HCT116 (cell line): ENCODE data around the gene OR14A16. TPM values are rescaled to one million over a fixed set of nuclear protein-coding genes. Genes with fewer than 3 reads are reported as not detected.

Experiments
- ATAC-seq: fragments of 200-7000 bp; cut with Tn5 transposase; 2 replicates; pipeline ENCODE4 v1.9.1; 2020; ENCODE audit warnings: mild to moderate bottlenecking, moderate library complexity
- BruUV-seq: library from RNA; stranded (reverse); fragments of 400-500 nt; replicated peaks from 2 replicates; lab custom pipeline; 2021; lab: Mats Ljungman, UMichigan
- CTCF ChIA-PET: fragments of 300-600 bp; sonication (Branson Sonifier 250); formaldehyde crosslinking; loops from one replicate; lab custom pipeline; 2021; ENCODE audit warnings: antibody characterized with exemption; lab: Charles Lee
- POLR2A ChIA-PET: fragments of 300-600, 350-600 bp; sonication (Branson Sonifier 250); formaldehyde crosslinking; loops from one replicate; lab custom pipeline; 2021; ENCODE audit warnings: antibody characterized with exemption; lab: Charles Lee
- RAD21 ChIA-PET, 2 experiments: fragments of 300-600 bp; sonication (Branson Sonifier 250); formaldehyde crosslinking; loops; one replicate each; lab custom pipeline; 2023; ENCODE audit warnings: low total read pairs in 2 of 2; ENCODE audit not compliant: uncharacterized antibody in 2 of 2, unreplicated experiment in 2 of 2, low non-redundant PET in 1 of 2; lab: Charles Lee
- DNase-seq: peaks from one replicate; pipeline ENCODE4 v3.0.0-alpha.2; 2010; ENCODE audit warnings: low read depth, low spot score
- H2AFZ ChIP-seq: fragments of 200-600 bp; shearing (Covaris generic), sonication (generic); 2 replicates; pipeline ENCODE4 v1.6.1; 2017; ENCODE audit warnings: low read depth, mixed run types, mixed read lengths, antibody characterized with exemption, low read length; ENCODE audit not compliant: poor library complexity, severe bottlenecking
- H3K27ac ChIP-seq: 2 replicates; pipeline ENCODE4 v1.5.1; 2012; ENCODE audit warnings: low read depth, low read length
- H3K27me3 ChIP-seq: fragments of 200-600 bp; sonication (generic); 2 replicates; pipeline ENCODE4 v1.6.1; 2016; ENCODE audit warnings: mixed run types, low read length, mixed read lengths; ENCODE audit not compliant: insufficient read depth
- H3K36me3 ChIP-seq, 2 experiments: fragments of 200-500 bp in 1 of 2; fragments of 200-600 bp in 1 of 2; sonication (Bioruptor generic) in 1 of 2; sonication (generic) in 1 of 2; 2 replicates each; pipeline versions ENCODE4 v1.5.1 to v1.6.1; 2014 to 2016; ENCODE audit warnings: low read length in 2 of 2, inconsistent platforms in 1 of 2, mixed read lengths in 1 of 2, mixed run types in 1 of 2; ENCODE audit not compliant: insufficient read depth in 2 of 2, control insufficient read depth in 1 of 2
- H3K4me1 ChIP-seq, 2 experiments: fragments of 200-600 bp in 1 of 2; sonication (generic) in 1 of 2; 2 replicates each; pipeline versions ENCODE4 v1.5.1 to v1.6.1; 2012 to 2017; ENCODE audit warnings: low read length in 2 of 2, inconsistent platforms in 1 of 2, mild to moderate bottlenecking in 1 of 2, mixed read lengths in 1 of 2, mixed run types in 1 of 2, moderate library complexity in 1 of 2; ENCODE audit not compliant: insufficient read depth in 2 of 2, control insufficient read depth in 1 of 2
- H3K4me2 ChIP-seq: fragments of 200-600 bp; sonication (generic); 2 replicates; pipeline ENCODE4 v1.6.1; 2017; ENCODE audit warnings: mixed run types, low read length, mixed read lengths
- H3K4me3 ChIP-seq, 2 experiments: fragments of 200-600 bp in 1 of 2; sonication (generic) in 1 of 2; replicated peaks in 1 of 2; 2 replicates each; pipeline ENCODE4 v1.5.1; 2011 to 2016; ENCODE audit warnings: low read length in 2 of 2, control low read depth in 1 of 2, low read depth in 1 of 2, mild to moderate bottlenecking in 1 of 2, mixed read lengths in 1 of 2, mixed run types in 1 of 2
- H3K79me2 ChIP-seq: fragments of 200-600 bp; sonication (generic); 2 replicates; pipeline ENCODE4 v1.6.1; 2017; ENCODE audit warnings: mild to moderate bottlenecking, mixed run types, low read length, moderate library complexity, mixed read lengths; ENCODE audit not compliant: insufficient read depth
- H3K9ac ChIP-seq: fragments of 200-600 bp; sonication (generic); 2 replicates; pipeline ENCODE4 v1.6.1; 2016; ENCODE audit warnings: low read length, mixed read lengths
- H3K9me2 ChIP-seq: fragments of 200-600 bp; sonication (generic), shearing (Covaris generic); 2 replicates; pipeline ENCODE4 v1.6.1; 2017; ENCODE audit warnings: mixed run types, mild to moderate bottlenecking, moderate library complexity; ENCODE audit not compliant: insufficient read depth
- H3K9me3 ChIP-seq, 2 experiments: fragments of 200-500 bp in 1 of 2; fragments of 200-600 bp in 1 of 2; sonication (Bioruptor generic) in 1 of 2; sonication (generic) in 1 of 2; 2 replicates each; pipeline ENCODE4 v1.6.1; 2014 to 2017; ENCODE audit warnings: low read length in 2 of 2, mixed read lengths in 2 of 2, inconsistent platforms in 1 of 2, low read depth in 1 of 2, mild to moderate bottlenecking in 1 of 2, mixed run types in 1 of 2, moderate library complexity in 1 of 2; ENCODE audit not compliant: control insufficient read depth in 1 of 2, insufficient read depth in 1 of 2
- H4K20me1 ChIP-seq: fragments of 200-600 bp; sonication (generic), shearing (Covaris generic); 2 replicates; pipeline ENCODE4 v1.6.1; 2017; ENCODE audit warnings: mixed run types, mild to moderate bottlenecking, moderate library complexity; ENCODE audit not compliant: insufficient read depth
- ATF3 ChIP-seq: IDR thresholded peaks from 2 replicates; pipeline ENCODE4 v1.6.1; 2012
- CBX3 ChIP-seq: IDR thresholded peaks from 2 replicates; pipeline ENCODE4 v1.6.1; 2012; ENCODE audit warnings: low read depth
- CTCF ChIP-seq, 3 experiments: fragments of 200-600 bp in 1 of 3; sonication (generic) in 1 of 3; IDR thresholded peaks in 2 of 3; conservative IDR thresholded peaks in 1 of 3; 2 replicates each; pipeline ENCODE4 v1.5.1; 2012 to 2017; ENCODE audit warnings: low read depth in 2 of 3, low read length in 2 of 3, antibody characterized with exemption in 1 of 3, borderline replicate concordance in 1 of 3, control low read depth in 1 of 3, mild to moderate bottlenecking in 1 of 3, mixed read lengths in 1 of 3, mixed run types in 1 of 3, moderate library complexity in 1 of 3; ENCODE audit not compliant: insufficient read depth in 1 of 3
- EGR1 ChIP-seq: IDR thresholded peaks from 2 replicates; pipeline ENCODE4 v1.6.1; 2012; ENCODE audit warnings: low read depth
- ELF1 ChIP-seq: IDR thresholded peaks from 2 replicates; pipeline ENCODE4 v1.6.1; 2012; ENCODE audit warnings: low read depth, borderline replicate concordance
- FOSL1 ChIP-seq: IDR thresholded peaks from 2 replicates; pipeline ENCODE4 v1.6.1; 2012; ENCODE audit warnings: low read depth
- JUND ChIP-seq: IDR thresholded peaks from 2 replicates; pipeline ENCODE4 v1.6.1; 2012
- POLR2AphosphoS5 ChIP-seq: IDR thresholded peaks from 2 replicates; pipeline ENCODE4 v1.6.1; 2011; ENCODE audit warnings: mild to moderate bottlenecking, low read depth, low read length, moderate library complexity
- RAD21 ChIP-seq: IDR thresholded peaks from 2 replicates; pipeline ENCODE4 v1.6.1; 2012; ENCODE audit warnings: low read depth, mild to moderate bottlenecking
- SIN3A ChIP-seq: IDR thresholded peaks from 2 replicates; pipeline ENCODE4 v1.6.1; 2012; ENCODE audit warnings: low read depth
- YY1 ChIP-seq: IDR thresholded peaks from 2 replicates; pipeline ENCODE4 v1.6.1; 2011; ENCODE audit warnings: low read length, low read depth, moderate library complexity, mild to moderate bottlenecking; ENCODE audit not compliant: insufficient replicate concordance; ENCODE audit errors: extremely low read depth
- ZBTB33 ChIP-seq: IDR thresholded peaks from 2 replicates; pipeline ENCODE4 v1.6.1; 2011; ENCODE audit warnings: mild to moderate bottlenecking, low read length, moderate library complexity; ENCODE audit not compliant: insufficient replicate concordance; ENCODE audit errors: extremely low read depth
- ZFX ChIP-seq: fragments of 450-650 bp; IDR thresholded peaks from 2 replicates; pipeline ENCODE4 v1.6.1; 2017
- ZNF274 ChIP-seq: fragments of 200-500 bp; sonication (Bioruptor generic); IDR thresholded peaks from 2 replicates; pipeline ENCODE4 v1.6.1; 2014; ENCODE audit warnings: mild to moderate bottlenecking, low read depth, low read length, inconsistent platforms
- intact Hi-C: fragments of 100-400 bp; cut with micrococcal nuclease; formaldehyde crosslinking; loops from 2 replicates; pipeline ENCODE4 v1.10.0; 2022
- total RNA-seq: library from RNA; stranded (reverse); gene quantifications from one replicate; pipeline ENCODE4 v1.2.1, GENCODE V29; 2021; ENCODE audit not compliant: unreplicated experiment
- TF ChIP-seq, protein P1 (sequence below): IDR thresholded peaks from 2 replicates; pipeline ENCODE4 v1.6.1; 2012
- TF ChIP-seq, protein P2 (sequence below): IDR thresholded peaks from 2 replicates; pipeline ENCODE4 v1.6.1; 2012; ENCODE audit warnings: low read depth

OR14A16 gene
- total RNA-seq, 1 experiment from 2014 or later: not detected

GRCh38 chr1:247812637-247813036 is 11.3 kb downstream of the OR14A16 start:
- Histone ChIP-seq H3K4me3 (no peak overlapping the region), H3K36me3 (no peaks in the 10 kb centered on the region), H3K9me2 (no peaks in the 10 kb centered on the region), H2AFZ (no peak overlapping the region), H3K9ac (no peak overlapping the region), H3K4me2 (no peak overlapping the region), H3K79me2 (no peaks in the 10 kb centered on the region), H3K27ac (no peak overlapping the region), H4K20me1 (no peaks in the 10 kb centered on the region), H3K9me3 (peaks cover 0 to 12% of the 10 kb centered on the region in 2 experiments; a peak in 1 of 4 replicates), H3K27me3 (no peaks in the 10 kb centered on the region), H3K4me1 (no peaks in the 10 kb centered on the region)
- ChIA-PET POLR2A (no interaction called here), CTCF (no interaction called here), RAD21 (no interaction called here)
- DNase-seq (no peak), ATAC-seq (no peak)
- no TSS peak for BruUV-seq
- TF ChIP-seq EGR1 (no peak), ZFX (no peak), CBX3 (no peak), ELF1 (no peak), RAD21 (no peak), POLR2AphosphoS5 (no peak), CTCF (IDR thresholded peaks at IDR 0.05 in 2 of 3, conservative IDR thresholded peaks at IDR 0.05 in 1 of 3; ENCODE audit: borderline replicate concordance in 1 of 3, insufficient read depth in 1 of 3, low read depth in 2 of 3, low read length in 2 of 3) (no peak), SIN3A (no peak), YY1 (no peak), ZNF274 (no peak), ZBTB33 (no peak), FOSL1 (no peak), ATF3 (no peak), JUND (no peak)
- TF ChIP-seq, protein P1, sequence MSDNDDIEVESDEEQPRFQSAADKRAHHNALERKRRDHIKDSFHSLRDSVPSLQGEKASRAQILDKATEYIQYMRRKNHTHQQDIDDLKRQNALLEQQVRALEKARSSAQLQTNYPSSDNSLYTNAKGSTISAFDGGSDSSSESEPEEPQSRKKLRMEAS: no peak
- TF ChIP-seq, protein P2, sequence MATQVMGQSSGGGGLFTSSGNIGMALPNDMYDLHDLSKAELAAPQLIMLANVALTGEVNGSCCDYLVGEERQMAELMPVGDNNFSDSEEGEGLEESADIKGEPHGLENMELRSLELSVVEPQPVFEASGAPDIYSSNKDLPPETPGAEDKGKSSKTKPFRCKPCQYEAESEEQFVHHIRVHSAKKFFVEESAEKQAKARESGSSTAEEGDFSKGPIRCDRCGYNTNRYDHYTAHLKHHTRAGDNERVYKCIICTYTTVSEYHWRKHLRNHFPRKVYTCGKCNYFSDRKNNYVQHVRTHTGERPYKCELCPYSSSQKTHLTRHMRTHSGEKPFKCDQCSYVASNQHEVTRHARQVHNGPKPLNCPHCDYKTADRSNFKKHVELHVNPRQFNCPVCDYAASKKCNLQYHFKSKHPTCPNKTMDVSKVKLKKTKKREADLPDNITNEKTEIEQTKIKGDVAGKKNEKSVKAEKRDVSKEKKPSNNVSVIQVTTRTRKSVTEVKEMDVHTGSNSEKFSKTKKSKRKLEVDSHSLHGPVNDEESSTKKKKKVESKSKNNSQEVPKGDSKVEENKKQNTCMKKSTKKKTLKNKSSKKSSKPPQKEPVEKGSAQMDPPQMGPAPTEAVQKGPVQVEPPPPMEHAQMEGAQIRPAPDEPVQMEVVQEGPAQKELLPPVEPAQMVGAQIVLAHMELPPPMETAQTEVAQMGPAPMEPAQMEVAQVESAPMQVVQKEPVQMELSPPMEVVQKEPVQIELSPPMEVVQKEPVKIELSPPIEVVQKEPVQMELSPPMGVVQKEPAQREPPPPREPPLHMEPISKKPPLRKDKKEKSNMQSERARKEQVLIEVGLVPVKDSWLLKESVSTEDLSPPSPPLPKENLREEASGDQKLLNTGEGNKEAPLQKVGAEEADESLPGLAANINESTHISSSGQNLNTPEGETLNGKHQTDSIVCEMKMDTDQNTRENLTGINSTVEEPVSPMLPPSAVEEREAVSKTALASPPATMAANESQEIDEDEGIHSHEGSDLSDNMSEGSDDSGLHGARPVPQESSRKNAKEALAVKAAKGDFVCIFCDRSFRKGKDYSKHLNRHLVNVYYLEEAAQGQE: no peak
- intact Hi-C loops: no loop called here
